Suppressor macrophage (primary cell): ENCODE data around the gene UCHL3.

Experiments
- DNase-seq, 4 experiments: peaks; one replicate each; pipeline ENCODE4 v3.0.0-alpha.2; 2020 to 2022

The UCHL3 gene

DNA sequence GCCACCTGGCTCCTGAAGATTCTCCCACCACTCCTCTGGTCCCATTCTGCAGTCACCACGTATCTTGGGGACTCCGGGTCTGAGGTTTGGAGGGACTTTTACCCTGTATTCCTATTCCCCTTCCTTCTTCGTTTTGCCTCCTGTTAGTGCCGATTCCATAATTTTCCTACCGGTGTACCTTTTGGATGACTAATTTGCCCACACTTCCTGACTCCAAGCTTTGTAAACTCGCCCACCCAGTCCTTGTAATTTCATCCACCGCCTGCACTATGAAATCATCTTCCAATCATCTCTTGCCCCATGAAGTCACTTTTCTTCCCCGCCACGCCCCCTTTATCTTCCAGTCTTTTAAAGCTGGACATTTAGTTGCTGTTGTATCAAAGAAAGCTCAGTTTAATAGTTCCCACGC lies 572 bp downstream of the UCHL3 start:
- DNase-seq = peak; percentile 63 to 82 (median 71)

DNA sequence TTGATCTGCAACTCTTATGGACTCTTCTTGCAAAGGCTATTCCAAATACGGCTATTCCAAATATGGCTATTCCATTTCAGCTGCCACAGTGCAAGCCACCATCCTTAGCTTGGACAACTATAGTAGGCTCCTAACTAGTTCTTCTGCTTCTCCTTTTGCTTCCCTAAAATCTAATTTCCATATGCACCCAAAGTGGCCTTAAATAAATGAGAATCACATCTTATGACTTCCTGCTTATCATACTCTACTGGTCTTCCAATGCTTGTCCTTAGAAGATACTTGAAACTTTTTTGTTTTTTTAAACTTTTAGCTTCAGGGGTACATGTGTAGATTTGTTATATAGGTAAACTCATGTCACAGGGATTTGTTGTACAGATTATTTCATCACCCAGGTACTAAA lies 4.9 kb downstream of the UCHL3 start:
- DNase-seq = peak in 3 of 4 experiments; percentile 8 to 56 (median 53)

DNA sequence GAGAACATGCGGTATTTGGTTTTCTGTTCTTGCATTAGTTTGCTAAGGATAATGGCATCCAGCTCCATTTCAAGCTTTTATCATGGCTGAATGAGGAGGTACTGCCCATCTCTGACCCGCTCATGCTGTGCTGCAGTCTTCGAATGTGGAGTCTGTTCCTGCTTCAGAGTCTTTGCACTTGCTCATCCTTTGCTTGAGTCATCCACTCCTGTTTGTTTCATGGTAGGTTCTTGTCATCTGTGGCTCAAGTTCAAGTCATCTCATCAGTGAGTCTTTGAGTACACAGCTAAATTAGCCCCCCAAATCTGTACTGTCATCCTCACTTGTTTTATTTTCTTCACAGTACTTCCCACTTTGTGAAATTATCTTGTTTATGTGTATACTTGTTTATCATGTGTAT lies 5.4 kb downstream of the UCHL3 start:
- DNase-seq = peak in 1 of 4 experiments; percentile 10

DNA sequence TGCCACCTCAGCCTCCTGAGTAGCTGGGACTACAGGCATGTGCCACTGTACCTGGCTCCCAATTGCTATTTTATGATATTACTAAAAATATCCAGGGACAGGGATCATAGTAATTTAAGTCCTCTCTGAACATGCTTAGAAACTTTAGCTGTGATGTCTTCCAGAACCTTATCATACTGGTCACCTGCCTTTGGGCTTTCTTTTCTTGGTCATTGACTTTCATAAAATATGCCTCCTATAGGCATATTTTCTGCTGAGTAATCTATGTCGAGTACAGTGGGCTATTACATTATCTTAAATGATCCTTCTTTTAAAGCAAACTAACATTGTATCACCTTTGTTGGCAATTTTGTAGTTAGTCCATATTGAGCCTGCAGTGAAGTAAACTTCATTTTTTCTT lies 6.2 kb downstream of the UCHL3 start:
- DNase-seq = no peak

DNA sequence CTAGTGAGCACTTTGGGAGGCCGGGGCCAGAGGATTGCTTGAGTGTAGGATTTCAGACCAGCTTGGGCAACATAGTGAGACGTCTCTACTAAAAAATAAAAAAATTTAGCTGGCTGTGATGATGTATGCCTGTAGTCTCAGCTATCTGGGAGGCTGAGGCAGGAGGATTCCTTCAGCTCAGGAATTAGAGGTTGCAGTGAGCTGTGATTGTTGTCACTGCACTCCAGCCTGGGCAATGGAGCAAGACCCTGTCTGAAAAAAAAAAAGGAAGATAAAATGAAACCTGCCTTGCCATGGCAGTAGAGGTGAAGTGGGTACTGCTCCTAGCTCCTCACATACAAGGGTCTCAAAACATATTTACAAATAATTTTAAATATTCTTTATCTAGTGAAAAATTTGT lies 7.4 kb downstream of the UCHL3 start:
- DNase-seq = no peak

DNA sequence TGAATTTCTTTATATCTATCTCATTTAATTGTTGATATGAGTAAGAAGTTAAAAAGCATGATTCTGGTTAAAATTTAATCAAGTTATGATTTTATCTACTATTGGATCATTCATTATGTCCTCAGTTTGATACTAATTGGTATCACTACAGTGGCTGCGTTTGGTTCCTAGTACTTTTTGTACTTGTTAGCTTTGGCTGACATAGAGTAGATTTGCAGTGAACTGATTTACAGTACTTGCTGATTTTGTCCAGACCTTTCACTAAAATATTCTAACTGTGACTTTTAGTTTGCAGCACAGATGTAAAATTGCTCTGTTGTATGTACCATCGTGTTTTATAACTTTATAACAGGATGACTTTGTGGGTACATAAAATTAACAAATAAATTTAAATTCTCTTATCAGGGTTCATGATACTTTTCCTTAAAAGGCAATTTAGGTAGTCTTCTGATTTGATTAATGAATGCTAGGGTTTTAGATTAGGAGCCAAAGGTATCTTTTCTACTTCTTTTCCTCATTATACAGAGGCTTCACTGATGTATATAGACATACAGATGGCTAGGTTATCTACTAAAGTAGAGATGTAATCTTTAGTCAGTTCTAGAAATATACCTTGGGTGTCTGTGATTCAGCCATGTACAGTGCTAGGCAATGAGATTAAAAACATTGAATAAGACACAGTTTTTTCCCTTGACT lies 8.7 kb downstream of the UCHL3 start:
- no peak for DNase-seq

DNA sequence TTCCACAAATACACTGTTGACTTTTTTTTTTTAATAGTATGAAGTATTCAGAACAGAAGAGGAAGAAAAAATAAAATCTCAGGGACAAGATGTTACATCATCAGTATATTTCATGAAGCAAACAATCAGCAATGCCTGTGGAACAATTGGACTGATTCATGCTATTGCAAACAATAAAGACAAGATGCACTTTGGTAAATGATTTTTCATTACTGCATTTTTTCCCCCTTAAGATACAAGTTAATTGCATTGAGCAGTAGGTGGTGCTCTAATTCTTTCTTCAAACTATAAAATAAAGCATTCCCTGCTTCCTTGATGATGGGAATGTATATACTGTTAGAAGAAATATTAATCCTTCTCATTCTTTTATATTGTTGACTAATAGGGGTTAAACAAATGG lies 17.1 kb downstream of the UCHL3 start:
- peak in 2 of 4 experiments; percentile 19 to 27 for DNase-seq

DNA sequence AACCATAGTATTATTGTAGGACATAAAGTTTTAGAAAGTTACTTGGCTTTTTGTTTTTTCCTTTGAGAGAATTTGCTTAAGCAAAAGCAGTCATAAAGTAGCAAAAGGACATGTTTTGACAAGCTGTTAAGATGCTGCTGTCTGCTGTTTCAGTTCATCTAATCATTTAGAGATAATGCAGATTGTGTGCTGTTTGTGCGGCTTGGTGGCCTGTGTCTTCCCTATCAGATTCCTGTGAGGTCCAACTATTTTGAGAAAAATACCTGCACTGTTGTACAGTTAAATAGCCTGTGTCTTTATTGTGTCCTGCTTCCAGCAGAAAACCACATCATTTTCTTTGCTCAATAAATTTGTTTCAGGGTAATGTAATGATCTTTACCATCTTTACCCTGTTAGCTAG lies 20.0 kb downstream of the UCHL3 start:
- no peak for DNase-seq

DNA sequence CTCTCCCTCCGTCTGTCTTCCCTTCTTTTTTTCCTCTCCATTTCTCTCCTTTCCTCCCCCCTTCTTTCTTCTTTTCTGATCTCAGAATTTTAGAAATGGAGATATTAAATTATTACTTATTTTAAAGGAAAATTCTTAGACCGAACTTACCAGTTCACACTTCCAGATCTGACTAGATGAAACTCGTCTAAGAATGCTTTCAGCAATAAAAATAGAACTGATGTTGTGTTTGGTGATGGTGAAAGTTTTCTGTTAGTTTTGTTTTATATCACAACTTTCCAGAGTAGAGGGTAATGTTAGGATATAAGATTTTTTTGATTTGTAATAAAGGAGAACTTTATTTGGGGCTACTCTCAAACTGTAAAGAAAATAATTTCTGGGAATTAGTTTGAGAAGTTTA lies 29.9 kb downstream of the UCHL3 start:
- DNase-seq = no peak

DNA sequence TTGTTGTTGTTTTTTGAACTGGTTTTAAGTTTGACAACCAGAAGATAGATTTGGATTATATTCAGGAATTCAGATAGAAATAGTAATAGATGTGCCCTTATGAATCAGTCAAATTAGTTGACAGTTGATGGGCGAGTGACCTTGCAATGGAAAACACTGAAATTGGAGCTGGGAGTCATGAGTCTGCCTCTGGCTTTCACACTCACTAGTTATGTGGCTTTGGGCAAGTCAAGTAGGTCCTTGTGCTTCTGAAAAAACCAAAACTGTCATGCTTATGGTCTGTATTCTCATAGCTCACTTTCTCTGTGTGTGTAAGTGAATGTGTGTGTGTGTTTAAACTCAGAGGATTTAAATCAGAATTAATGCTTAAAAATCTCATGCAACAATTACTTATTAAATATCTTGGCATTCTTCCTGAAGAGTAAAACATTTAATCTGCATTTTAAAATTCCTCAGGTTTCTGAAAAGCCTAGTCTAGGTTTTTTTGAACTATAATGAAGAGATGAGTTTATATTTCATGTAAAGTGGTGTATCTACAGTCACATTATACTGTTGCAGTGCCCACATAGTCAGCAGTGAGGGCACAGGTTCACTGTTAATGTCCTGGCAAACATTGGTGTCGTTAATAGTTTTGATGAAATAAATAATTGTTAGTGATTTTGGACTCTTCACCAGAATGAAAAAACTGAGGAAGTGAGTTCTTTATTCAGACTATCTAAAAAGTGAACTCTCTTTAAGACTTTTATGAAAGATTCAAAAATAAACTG lies 32.5 kb downstream of the UCHL3 start:
- no peak for DNase-seq

DNA sequence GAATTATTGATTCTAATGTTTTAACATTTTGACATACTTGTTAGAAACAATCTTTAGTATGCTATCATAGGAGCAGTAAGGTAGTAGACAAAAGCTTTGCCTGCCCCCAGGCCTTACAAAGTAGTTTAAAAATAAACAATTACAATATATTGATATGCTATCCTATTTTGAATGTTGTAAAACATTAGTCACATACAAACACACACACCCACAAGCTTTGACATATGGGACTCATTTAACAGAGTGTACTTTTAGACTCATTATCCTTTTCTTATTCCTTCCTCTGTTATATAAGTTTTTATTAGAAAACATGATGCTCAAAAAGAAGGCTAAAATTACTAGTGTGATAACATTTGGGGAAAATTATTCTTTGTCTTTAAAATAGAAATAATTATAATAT lies 33.5 kb downstream of the UCHL3 start:
- DNase-seq = no peak

DNA sequence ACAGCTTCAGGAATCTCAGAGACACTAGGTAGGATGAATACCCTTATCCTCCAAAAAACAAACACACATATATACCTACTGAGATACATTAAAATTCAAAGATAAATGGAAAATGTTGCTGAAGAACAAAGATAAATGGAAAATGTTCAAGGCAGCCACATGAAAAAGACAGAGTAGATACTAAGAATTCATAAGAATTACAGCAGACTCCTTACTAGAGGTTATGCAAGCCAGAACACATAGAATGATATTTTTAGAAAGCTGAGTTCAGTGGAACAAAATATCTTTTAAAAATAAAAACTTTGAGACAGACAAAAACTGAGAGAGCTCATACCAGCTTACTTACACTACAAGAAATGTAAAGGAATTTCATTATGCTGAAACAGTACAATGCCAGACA lies 35.6 kb downstream of the UCHL3 start:
- DNase-seq = no peak

DNA sequence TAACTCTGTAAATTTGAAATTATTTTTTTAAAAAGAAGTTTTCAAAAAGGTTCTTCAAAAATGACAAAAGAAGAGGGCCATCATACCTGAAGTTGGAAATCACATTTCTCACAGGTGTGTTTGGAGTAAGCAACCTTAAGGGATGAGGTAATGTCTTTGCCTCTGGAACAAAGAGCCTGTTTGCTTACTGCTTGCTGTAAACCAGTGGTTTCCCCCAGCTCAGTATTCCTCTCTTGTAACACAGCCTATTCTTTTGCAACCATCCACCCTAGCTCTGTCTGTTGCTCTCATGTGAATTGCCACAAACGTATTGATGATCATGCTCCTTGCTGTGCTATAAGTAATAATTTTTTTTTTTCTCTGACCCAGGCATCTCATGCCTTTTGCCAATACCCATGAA lies 38.1 kb downstream of the UCHL3 start:
- peak; percentile 8 to 33 (median 14) for DNase-seq

DNA sequence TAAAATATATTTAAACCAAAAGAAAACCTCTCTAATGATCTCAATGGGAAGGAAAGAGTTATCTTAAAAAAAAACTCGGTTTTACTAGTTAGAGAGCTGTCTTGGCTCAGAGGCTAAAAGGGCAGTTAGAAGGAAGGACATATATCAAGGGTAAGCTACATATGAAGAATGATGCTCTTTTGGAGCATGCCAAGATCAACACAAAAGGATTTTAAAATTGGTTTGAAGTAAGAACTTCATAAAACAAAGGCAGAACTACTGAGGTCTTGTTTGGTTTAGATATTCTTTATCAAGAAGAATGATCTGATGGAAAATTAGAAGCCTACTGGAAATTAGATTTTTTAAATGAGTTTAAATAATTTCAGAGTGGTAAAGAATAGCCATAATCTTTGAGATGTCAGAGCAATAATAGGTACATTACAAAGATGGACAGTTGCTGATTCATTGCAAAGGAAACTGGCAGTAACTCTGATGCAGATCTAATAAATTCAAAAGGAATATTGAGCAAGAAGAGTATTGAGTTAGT lies 47.1 kb downstream of the UCHL3 start:
- no peak for DNase-seq

DNA sequence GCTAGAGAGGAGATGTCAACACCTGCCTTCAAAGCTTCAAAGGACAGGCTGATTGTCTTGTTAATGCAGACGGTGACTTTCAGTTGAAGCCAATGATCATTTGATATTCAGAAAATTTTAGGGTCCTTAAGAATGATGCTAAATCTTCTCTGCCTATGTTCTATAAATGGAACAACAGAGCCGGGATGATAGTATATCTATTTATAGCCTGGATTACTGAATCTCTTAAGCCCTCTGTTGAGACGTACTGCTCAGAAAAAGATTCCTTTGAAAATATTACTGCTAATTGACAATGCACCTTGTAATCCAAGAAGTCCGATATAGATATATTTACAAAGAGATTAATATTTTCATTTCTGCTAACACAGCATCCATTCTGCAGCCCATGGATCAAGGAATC lies 50.8 kb downstream of the UCHL3 start:
- no peak for DNase-seq

DNA sequence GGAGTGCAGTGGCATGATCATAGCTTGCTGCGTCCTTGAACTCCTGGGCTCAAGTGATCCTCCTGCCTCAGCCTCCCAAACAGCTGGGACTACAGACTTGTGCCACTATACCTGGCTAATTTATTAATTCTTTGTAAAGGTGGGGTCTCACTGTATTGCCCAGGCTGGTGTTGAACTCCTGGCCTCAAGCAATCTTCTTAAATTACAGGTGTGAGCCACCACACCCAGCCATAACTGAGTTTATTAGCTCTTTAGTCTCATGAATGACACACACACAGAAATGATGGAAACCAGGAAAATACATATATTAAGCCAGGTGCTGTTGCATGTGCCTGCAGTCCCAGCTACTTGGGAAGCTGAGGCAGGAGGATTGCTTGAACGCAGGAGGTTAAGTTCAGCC lies 53.4 kb downstream of the UCHL3 start:
- no peak for DNase-seq

DNA sequence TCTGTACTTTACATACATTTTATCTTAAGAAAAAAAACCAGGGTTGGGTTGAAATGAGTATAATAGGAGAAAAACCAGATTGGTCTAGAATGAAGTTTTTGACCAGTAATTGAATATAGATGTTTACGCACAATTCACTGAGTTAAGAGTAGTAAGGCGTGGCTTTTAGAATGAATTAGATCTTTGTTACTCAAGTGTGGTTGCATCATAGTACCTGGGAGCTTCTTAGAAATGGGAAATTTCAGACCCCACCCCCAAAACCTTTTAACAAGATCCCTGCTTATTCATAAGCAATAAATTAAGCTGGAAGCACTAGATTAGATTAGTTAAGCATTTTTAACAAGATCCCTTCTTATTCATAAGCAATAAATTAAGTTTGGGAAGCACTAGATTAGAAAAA lies 57.9 kb downstream of the UCHL3 start:
- no peak for DNase-seq

DNA sequence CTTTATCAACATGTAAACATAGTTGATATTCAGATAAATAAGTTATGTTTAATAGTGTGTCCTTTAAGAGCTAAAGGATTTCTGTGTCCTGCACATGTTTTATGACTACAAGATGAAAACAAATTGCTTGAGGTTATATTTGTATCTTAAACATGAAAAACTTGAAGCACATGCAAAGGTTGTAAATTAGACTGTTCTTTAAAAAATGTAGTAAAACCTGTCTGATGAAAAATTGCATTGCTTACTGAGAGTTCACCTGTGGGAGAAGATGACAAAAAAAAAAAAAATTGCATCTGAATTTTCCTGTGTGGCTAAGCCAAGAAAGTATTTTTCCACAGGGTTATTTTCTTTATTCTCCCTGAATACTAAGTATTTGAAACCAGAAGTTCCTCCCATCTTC lies 60.9 kb downstream of the UCHL3 start:
- DNase-seq = no peak

DNA sequence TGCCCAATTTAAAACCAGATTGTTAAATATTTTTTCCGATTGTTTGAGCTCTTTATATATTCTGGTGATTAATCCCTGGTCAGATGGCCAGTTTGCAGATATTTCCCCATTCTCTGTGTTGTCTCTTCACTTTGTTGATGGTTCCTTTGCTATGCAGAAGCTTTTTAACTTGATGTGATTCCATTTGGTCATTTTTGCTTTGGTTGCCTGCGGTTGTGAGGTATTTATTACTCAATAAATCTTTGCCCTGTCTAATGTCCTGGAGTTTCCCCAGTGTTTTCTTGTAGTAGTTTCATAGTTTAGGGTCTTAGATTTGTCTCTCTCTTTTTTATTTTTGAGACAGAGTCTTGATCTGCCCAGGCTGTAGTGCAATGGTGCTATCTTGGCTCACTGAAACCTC lies 62.8 kb downstream of the UCHL3 start:
- DNase-seq = no peak

DNA sequence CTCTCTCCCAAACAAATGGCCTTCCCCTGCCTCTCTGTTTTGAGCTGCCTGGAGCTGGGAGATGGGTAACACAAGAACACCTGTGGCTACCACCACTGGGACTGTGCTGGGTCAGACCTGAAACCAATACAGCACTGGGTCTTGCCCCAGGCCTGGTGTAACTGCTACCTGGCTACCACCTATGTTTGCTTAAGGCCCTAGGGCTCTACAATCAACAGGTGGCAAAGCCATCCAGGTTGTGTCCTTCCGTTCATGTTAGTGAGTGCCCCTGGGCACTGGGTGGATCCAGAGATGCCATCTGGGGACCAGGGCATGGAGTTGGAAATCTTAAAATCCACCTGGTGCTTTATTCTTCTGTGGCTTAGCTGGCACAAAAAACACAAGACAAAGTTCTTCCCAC lies 67.6 kb downstream of the UCHL3 start:
- no peak for DNase-seq

DNA sequence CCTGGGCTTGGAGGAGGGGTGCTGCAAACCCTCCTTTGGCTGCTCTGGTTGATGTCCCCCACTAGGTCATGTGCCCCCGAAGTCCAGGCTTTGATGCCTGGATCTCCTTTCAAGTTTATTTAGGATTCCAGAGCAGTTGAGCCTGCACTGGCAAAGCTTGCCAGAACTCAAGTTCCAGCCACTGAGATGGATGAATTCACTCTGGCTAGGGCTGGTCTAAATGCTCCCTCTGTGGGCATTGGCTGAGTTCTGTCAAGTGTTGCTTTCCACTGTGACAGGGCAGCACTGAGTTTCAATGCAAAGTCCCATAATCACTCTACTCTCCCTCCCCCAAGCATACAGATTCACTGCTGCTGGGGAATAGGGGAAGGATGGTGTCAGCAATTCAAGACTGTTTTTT lies 68.7 kb downstream of the UCHL3 start:
- no peak for DNase-seq

DNA sequence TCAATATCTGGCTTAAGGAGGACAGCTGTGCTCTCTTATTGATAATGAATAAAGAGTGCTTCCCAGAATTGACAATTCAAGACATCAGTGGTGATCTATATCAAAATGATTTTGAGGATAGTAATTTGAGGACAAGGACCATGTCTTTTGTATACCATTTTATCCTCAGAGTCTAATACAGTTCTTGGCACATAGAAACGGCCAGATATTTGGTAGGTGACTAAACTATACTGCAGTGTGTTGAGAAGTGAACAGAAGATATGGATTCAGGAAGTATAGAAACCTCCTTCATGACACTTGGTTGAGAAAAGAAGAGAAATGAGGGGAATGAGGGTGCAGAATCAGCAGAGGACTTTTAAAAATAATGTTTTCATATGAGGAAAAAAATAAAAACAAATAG lies 70.4 kb downstream of the UCHL3 start:
- DNase-seq = no peak

DNA sequence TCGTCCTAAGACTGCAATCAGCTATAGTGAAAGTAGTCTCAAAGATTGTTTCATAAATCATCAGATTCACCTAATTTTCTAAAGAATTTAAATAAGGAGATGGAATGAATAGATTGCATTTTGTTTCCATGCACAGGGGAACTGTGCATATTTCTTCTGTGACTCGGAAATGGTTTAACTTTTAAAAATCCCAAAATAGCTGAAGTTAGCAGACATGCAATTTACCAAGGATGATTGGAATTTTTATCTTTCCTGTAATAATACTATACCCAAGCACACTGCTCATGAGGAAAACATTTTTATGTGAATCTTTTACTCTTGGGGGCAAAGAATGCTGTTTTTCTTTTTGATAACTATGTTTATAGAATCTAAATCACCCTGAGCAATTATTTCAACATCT lies 71.6 kb downstream of the UCHL3 start:
- DNase-seq = no peak

DNA sequence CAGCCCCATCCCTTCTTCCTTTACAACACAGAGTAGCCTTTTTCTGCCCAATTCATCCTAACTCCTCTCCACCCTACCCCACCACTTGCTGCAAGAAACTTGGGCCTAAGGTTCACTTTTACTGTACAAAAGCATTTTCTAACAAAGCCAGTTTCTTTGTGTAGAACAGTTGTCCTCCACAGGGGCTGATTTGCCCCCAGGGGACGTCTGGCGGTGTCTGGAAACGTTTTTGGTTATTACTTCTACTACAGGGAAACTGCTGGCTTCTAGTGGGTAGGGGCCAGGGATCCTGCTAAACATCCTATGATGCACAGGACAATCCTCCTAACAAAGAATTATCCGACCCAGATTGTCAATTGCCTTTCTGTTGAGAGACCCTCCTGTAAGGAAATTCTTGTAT lies 79.2 kb downstream of the UCHL3 start:
- no peak for DNase-seq
